Liver (tissue), 3 donors: ENCODE results near the gene CCDC30.

Source experiments
- ATF3 ChIP-seq: IDR thresholded peaks from 2 replicates; pipeline ENCODE4 v1.6.1; 2016; ENCODE audit warnings: antibody characterized with exemption
- CTCF ChIP-seq: fragments of 150-350 bp; IDR thresholded peaks from 2 replicates; pipeline ENCODE4 v1.5.1; 2017; ENCODE audit warnings: improper control_type of control experiment, low read depth, low read length; ENCODE audit not compliant: missing input control
- EGR1 ChIP-seq, 2 donors: IDR thresholded peaks; 2 replicates each; pipeline ENCODE4 v1.6.1; 2016 to 2018; ENCODE audit warnings: antibody characterized with exemption in 2 of 2, low read depth in 2 of 2
- FOXA1 ChIP-seq: IDR thresholded peaks from 2 replicates; pipeline ENCODE4 v1.6.1; 2016; ENCODE audit warnings: antibody characterized with exemption
- HNF4A ChIP-seq, 2 donors: conservative IDR thresholded peaks; 2 replicates each; pipeline ENCODE4 v1.6.1; 2016; ENCODE audit warnings: antibody characterized with exemption in 2 of 2, mild to moderate bottlenecking in 2 of 2
- MAX ChIP-seq: IDR thresholded peaks from 2 replicates; pipeline ENCODE4 v1.6.1; 2016; ENCODE audit warnings: antibody characterized with exemption
- SP1 ChIP-seq: IDR thresholded peaks from 2 replicates; pipeline ENCODE4 v1.6.1; 2018; ENCODE audit warnings: antibody characterized with exemption, mild to moderate bottlenecking
- TAF1 ChIP-seq: conservative IDR thresholded peaks from 2 replicates; pipeline ENCODE4 v1.6.1; 2016; ENCODE audit warnings: antibody characterized with exemption, mild to moderate bottlenecking
- donor health status: healthy.
- donor health status: healthy.

GRCh38 chr1:42456754-42457089, 6.4 kb upstream of the CCDC30 start:
- TF ChIP-seq CTCF = no peak
- no peak for TF ChIP-seq EGR1 (IDR thresholded peaks at IDR 0.05; ENCODE audit: low read depth in 2 of 2)
- no peak for TF ChIP-seq ATF3
- no peak for TF ChIP-seq FOXA1
- TF ChIP-seq MAX = no peak
- peak; percentile 22 for TF ChIP-seq TAF1
- TF ChIP-seq HNF4A (conservative IDR thresholded peaks at IDR 0.05) = no peak
- no peak for TF ChIP-seq SP1
